Vagina (tissue), 2 donors: ENCODE results near the gene VCY1B.

ENCODE experiments used
- POLR2A ChIP-seq, 2 donors: fragments of 450-650 bp; IDR thresholded peaks; one replicate each; pipeline ENCODE4 v1.6.1; 2017; ENCODE audit warnings: antibody characterized with exemption in 2 of 2, mild to moderate bottlenecking in 2 of 2, moderate library complexity in 2 of 2
- TF ChIP-seq, protein P1 (sequence below), 3 experiments: fragments of 450-650 bp in 2 of 3; fragments of 200-600 bp in 1 of 3; sonication (generic) in 1 of 3; IDR thresholded peaks; one replicate each; pipeline ENCODE4 v1.5.1; 2017 to 2019; ENCODE audit warnings: antibody characterized with exemption in 3 of 3, mild to moderate bottlenecking in 2 of 3, moderate library complexity in 2 of 3

DNA sequence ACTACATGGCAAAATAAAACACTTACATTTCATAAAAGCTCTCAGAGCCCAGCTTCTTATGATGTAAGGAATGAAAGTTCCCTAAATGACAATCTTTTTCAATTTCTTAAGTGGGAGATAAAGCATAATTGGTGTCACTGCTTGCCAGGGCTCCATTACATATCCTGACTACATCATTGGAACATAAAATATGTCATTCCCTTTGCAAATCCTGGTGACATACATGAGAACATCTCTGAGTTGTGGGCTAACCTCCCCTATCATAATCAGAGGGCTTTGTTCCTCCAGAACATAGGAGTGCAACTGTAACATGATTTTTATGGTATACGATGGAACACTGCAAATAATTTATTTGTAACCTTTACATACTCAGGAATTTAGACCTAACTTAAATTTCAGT is 29.9 kb downstream of the VCY1B start:
- TF ChIP-seq POLR2A (IDR thresholded peaks at IDR 0.05): no peak
- TF ChIP-seq, protein P1, sequence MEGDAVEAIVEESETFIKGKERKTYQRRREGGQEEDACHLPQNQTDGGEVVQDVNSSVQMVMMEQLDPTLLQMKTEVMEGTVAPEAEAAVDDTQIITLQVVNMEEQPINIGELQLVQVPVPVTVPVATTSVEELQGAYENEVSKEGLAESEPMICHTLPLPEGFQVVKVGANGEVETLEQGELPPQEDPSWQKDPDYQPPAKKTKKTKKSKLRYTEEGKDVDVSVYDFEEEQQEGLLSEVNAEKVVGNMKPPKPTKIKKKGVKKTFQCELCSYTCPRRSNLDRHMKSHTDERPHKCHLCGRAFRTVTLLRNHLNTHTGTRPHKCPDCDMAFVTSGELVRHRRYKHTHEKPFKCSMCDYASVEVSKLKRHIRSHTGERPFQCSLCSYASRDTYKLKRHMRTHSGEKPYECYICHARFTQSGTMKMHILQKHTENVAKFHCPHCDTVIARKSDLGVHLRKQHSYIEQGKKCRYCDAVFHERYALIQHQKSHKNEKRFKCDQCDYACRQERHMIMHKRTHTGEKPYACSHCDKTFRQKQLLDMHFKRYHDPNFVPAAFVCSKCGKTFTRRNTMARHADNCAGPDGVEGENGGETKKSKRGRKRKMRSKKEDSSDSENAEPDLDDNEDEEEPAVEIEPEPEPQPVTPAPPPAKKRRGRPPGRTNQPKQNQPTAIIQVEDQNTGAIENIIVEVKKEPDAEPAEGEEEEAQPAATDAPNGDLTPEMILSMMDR (IDR thresholded peaks at IDR 0.05): no peak
